H9 (cell line): ENCODE measurements around the gene MYL11. TPM values are rescaled to one million over a fixed set of nuclear protein-coding genes. Genes with fewer than 3 reads are reported as not detected.

ENCODE experiments used
- DNase-seq: peaks from one replicate; pipeline ENCODE4 v3.0.0-alpha.2; 2017
- H2AFZ ChIP-seq: one replicate; pipeline ENCODE4 v1.6.1; 2013; ENCODE audit warnings: mild to moderate bottlenecking, low read length, control low read depth, moderate library complexity
- H2AK5ac ChIP-seq: 2 replicates; pipeline ENCODE4 v1.6.1; 2013; ENCODE audit warnings: low read length, control low read depth, mixed read lengths; ENCODE audit not compliant: insufficient read length
- H2BK120ac ChIP-seq: one replicate; pipeline ENCODE4 v1.6.1; 2013; ENCODE audit warnings: low read depth, mild to moderate bottlenecking, low read length, control low read depth, inconsistent platforms; ENCODE audit not compliant: poor library complexity, severe bottlenecking
- H2BK12ac ChIP-seq: 2 replicates; pipeline ENCODE4 v1.6.1; 2013; ENCODE audit warnings: low read length, control low read depth, mixed read lengths, low read depth; ENCODE audit not compliant: insufficient read length
- H2BK15ac ChIP-seq: 2 replicates; pipeline ENCODE4 v1.6.1; 2013; ENCODE audit warnings: low read depth, low read length, control low read depth
- H2BK20ac ChIP-seq: one replicate; pipeline ENCODE4 v1.6.1; 2013; ENCODE audit warnings: low read depth, mild to moderate bottlenecking, low read length, control low read depth, inconsistent platforms; ENCODE audit not compliant: poor library complexity, severe bottlenecking
- H2BK5ac ChIP-seq: 2 replicates; pipeline ENCODE4 v1.6.1; 2013; ENCODE audit warnings: low read length, control low read depth, mixed read lengths; ENCODE audit not compliant: insufficient read length
- H3K14ac ChIP-seq: 2 replicates; pipeline ENCODE4 v1.6.1; 2013; ENCODE audit warnings: low read length, control low read depth; ENCODE audit not compliant: insufficient read depth
- H3K18ac ChIP-seq: 2 replicates; pipeline ENCODE4 v1.6.1; 2013; ENCODE audit warnings: low read depth, mild to moderate bottlenecking, mixed read lengths, low read length, control low read depth; ENCODE audit not compliant: insufficient read length
- H3K23ac ChIP-seq: 2 replicates; pipeline ENCODE4 v1.6.1; 2013; ENCODE audit warnings: low read length, control low read depth, mixed read lengths, low read depth; ENCODE audit not compliant: insufficient read length
- H3K23me2 ChIP-seq: 2 replicates; pipeline ENCODE4 v1.6.1; 2013; ENCODE audit warnings: low read depth, mild to moderate bottlenecking, mixed read lengths, low read length, control low read depth; ENCODE audit not compliant: insufficient read length, poor library complexity, severe bottlenecking
- H3K27ac ChIP-seq: 2 replicates; pipeline ENCODE4 v1.5.1; 2013; ENCODE audit warnings: low read length, control low read depth, mixed read lengths, low read depth; ENCODE audit not compliant: insufficient read length
- H3K27me3 ChIP-seq: 2 replicates; pipeline ENCODE4 v1.6.1; 2013; ENCODE audit warnings: low read length, control low read depth, inconsistent platforms; ENCODE audit not compliant: insufficient read depth
- H3K4ac ChIP-seq: 2 replicates; pipeline ENCODE4 v1.6.1; 2013; ENCODE audit warnings: low read depth, mild to moderate bottlenecking, control low read depth, inconsistent platforms, low read length, moderate library complexity
- H3K4me1 ChIP-seq: 2 replicates; pipeline ENCODE4 v1.6.1; 2013; ENCODE audit warnings: low read length, control low read depth, inconsistent platforms; ENCODE audit not compliant: insufficient read depth
- H3K4me2 ChIP-seq: 2 replicates; pipeline ENCODE4 v1.6.1; 2013; ENCODE audit warnings: low read length, control low read depth, mixed read lengths; ENCODE audit not compliant: insufficient read length, insufficient read depth
- H3K56ac ChIP-seq: 2 replicates; pipeline ENCODE4 v1.6.1; 2013; ENCODE audit warnings: low read depth, mild to moderate bottlenecking, mixed read lengths, low read length, control low read depth; ENCODE audit not compliant: insufficient read length
- H3K79me1 ChIP-seq: 2 replicates; pipeline ENCODE4 v1.6.1; 2013; ENCODE audit warnings: low read depth, mild to moderate bottlenecking, moderate library complexity, low read length, control low read depth, inconsistent platforms; ENCODE audit not compliant: insufficient read depth, poor library complexity, severe bottlenecking
- H3K79me2 ChIP-seq: 2 replicates; pipeline ENCODE4 v1.6.1; 2013; ENCODE audit warnings: low read length, control low read depth, inconsistent platforms; ENCODE audit not compliant: insufficient read depth
- H3K9ac ChIP-seq: 2 replicates; pipeline ENCODE4 v1.6.1; 2013; ENCODE audit warnings: low read length, control low read depth, mixed read lengths; ENCODE audit not compliant: insufficient read length; ENCODE audit errors: extremely low read depth
- H3K9me3 ChIP-seq: one replicate; pipeline ENCODE4 v1.6.1; 2013; ENCODE audit warnings: low read depth, low read length, inconsistent platforms; ENCODE audit not compliant: control insufficient read depth
- H3T11ph ChIP-seq: one replicate; pipeline ENCODE4 v1.6.1; 2013; ENCODE audit warnings: mild to moderate bottlenecking, low read length, control low read depth, inconsistent platforms
- H4K20me1 ChIP-seq: one replicate; pipeline ENCODE4 v1.6.1; 2013; ENCODE audit not compliant: control insufficient read depth, insufficient read length, insufficient read depth
- H4K5ac ChIP-seq: 2 replicates; pipeline ENCODE4 v1.6.1; 2013; ENCODE audit warnings: low read depth, mild to moderate bottlenecking, mixed read lengths, low read length, control low read depth; ENCODE audit not compliant: insufficient read length
- H4K8ac ChIP-seq: replicated peaks from 2 replicates; pipeline ENCODE4 v1.6.1; 2013; ENCODE audit warnings: low read length, control low read depth, mixed read lengths, low read depth; ENCODE audit not compliant: insufficient read length
- H4K91ac ChIP-seq: 2 replicates; pipeline ENCODE4 v1.6.1; 2013; ENCODE audit warnings: low read depth, mild to moderate bottlenecking, moderate library complexity, mixed read lengths, low read length, control low read depth; ENCODE audit not compliant: insufficient read length
- H3K27ac Mint-ChIP-seq, 3 experiments: 2 replicates in 2 of 3; 3 replicates in 1 of 3; pipeline ENCODE4 v1.8.0; 2020 to 2021; ENCODE audit warnings: mixed read lengths in 3 of 3, mild to moderate bottlenecking in 1 of 3, moderate library complexity in 1 of 3
- H3K27me3 Mint-ChIP-seq: 2 replicates; pipeline ENCODE4 v1.8.0; 2021; ENCODE audit warnings: low read depth, mild to moderate bottlenecking, moderate library complexity, mixed read lengths
- H3K36me3 Mint-ChIP-seq, 3 experiments: 2 replicates in 2 of 3; 3 replicates in 1 of 3; pipeline ENCODE4 v1.8.0; 2020 to 2021; ENCODE audit warnings: low read depth in 3 of 3, mixed read lengths in 3 of 3; ENCODE audit not compliant: insufficient read depth in 1 of 3
- H3K4me1 Mint-ChIP-seq, 2 experiments: 2 replicates each; pipeline ENCODE4 v1.8.0; 2020; ENCODE audit warnings: mixed read lengths in 2 of 2
- H3K4me3 Mint-ChIP-seq, 2 experiments: 2 replicates in 1 of 2; 3 replicates in 1 of 2; pipeline ENCODE4 v1.8.0; 2020 to 2021; ENCODE audit warnings: mild to moderate bottlenecking in 2 of 2, mixed read lengths in 2 of 2, moderate library complexity in 1 of 2
- H3K9me3 Mint-ChIP-seq, 2 experiments: 2 replicates in 1 of 2; 3 replicates in 1 of 2; pipeline ENCODE4 v1.8.0; 2020; ENCODE audit warnings: mild to moderate bottlenecking in 2 of 2, mixed read lengths in 2 of 2, moderate library complexity in 1 of 2
- CTCF ChIP-seq: fragments of 200-600 bp; sonication (generic); conservative IDR thresholded peaks from 3 replicates; pipeline ENCODE4 v1.8.0; 2021; ENCODE audit warnings: antibody characterized with exemption, mild to moderate bottlenecking
- WGBS: extraction: QIAGEN DNeasy Blood & Tissue Kit; methylation state at CpG from one replicate; pipeline ENCODE4 v1.1.7; 2013; ENCODE audit warnings: missing lambda C conversion rate, low lambda C conversion rate, mixed read lengths; ENCODE audit not compliant: insufficient read length; ENCODE audit errors: extremely low coverage; 5-methylcytosine and 5-hydroxymethylcytosine counted together
- total RNA-seq: library from RNA; stranded (reverse); gene quantifications from 2 replicates; pipeline ENCODE4 v1.2.1, GENCODE V29; 2021

Gene MYL11
- total RNA-seq, 1 experiment from 2014 or later: 0.70 TPM

- Histone ChIP-seq H3K56ac (peak overlapping the region; percentile 95), H2BK120ac (peak overlapping the region; percentile 90), H3K18ac (peak overlapping the region; percentile 68), H3K4me2 (peak overlapping the region; percentile 96), H3K4me1 (no peaks in the 10 kb centered on the region), H3T11ph (no peak overlapping the region), H4K20me1 (no peaks in the 10 kb centered on the region), H3K27ac (peak overlapping the region; percentile 97), H3K23me2 (peaks cover 13% of the 10 kb centered on the region), H3K27me3 (no peaks in the 10 kb centered on the region), H2BK15ac (no peak overlapping the region; the same call in 1 of the 2 replicates), H3K23ac (no peak overlapping the region), H3K14ac (peak overlapping the region; percentile 98), H2BK20ac (no peak overlapping the region), H2BK12ac (peak overlapping the region; percentile 12), H3K79me2 (peaks cover 3% of the 10 kb centered on the region; the same call in 1 of the 2 replicates), H2AK5ac (peak overlapping the region; percentile 24), H4K8ac (peak overlapping the region; percentile 82), H4K5ac (peak overlapping the region; percentile 4), H3K4ac (peak overlapping the region; percentile 84; the same call in 1 of the 2 replicates), H2AFZ (no peak overlapping the region), H3K79me1 (peaks cover 8% of the 10 kb centered on the region), H3K9me3 (no peaks in the 10 kb centered on the region), H4K91ac (peak overlapping the region; percentile 64), H3K9ac (peak overlapping the region; percentile 97), H2BK5ac (peak overlapping the region; percentile 21)
- peaks cover 23 to 36% of the 10 kb centered on the region in 2 experiments for H3K4me1 Mint-ChIP-seq
- H3K9me3 Mint-ChIP-seq: 0 out of 5 replicates have a peak, but pooled peaks cover 0 to 2% of the 10 kb centered on the region in 2 experiments
- no peak for DNase-seq
- H3K36me3 Mint-ChIP-seq: peaks cover 25 to 67% (median 58%) of the 10 kb centered on the region in 3 experiments
- peak overlapping the region; percentile 95 to 98 for H3K4me3 Mint-ChIP-seq
- H3K27me3 Mint-ChIP-seq: no peaks in the 10 kb centered on the region; the same call in 1 of the 2 replicates
- H3K27ac Mint-ChIP-seq: peak overlapping the region; percentile 62 to 99 (median 99); a peak in 5 of 7 replicates
- TF ChIP-seq CTCF: no peak
- no CpG with 5 or more reads among the region's 7 CpGs for WGBS
These were observed 18.7 kb upstream of the MYL11 start for GRCh38 chr16:30355954-30356308.
